GM23338 (cell line): Measurements from ENCODE around the gene RAB40B.

Source experiments
- CREB1 ChIP-seq: fragments of 250-450 bp; sonication (Bioruptor Pico); IDR thresholded peaks from 2 replicates; pipeline ENCODE4 v1.5.0; 2020; ENCODE audit warnings: low read depth, mild to moderate bottlenecking, moderate library complexity
- CTCF ChIP-seq, 2 experiments: fragments of 200-600 bp in 1 of 2; sonication (generic) in 1 of 2; conservative IDR thresholded peaks; 2 replicates each; pipeline versions ENCODE4 v1.5.1 to v1.6.1; 2016 to 2017; ENCODE audit warnings: antibody characterized with exemption in 2 of 2, low read depth in 2 of 2, mild to moderate bottlenecking in 2 of 2, moderate library complexity in 1 of 2
- ETS1 ChIP-seq: IDR thresholded peaks from 2 replicates; pipeline ENCODE4 v1.6.1; 2016; ENCODE audit warnings: antibody characterized with exemption
- EZH2 ChIP-seq: fragments of 200-600 bp; sonication (generic); IDR thresholded peaks from one replicate; pipeline ENCODE4 v1.8.0; 2017; ENCODE audit warnings: antibody characterized with exemption, mild to moderate bottlenecking, low read depth; ENCODE audit not compliant: unreplicated experiment
- EZH2phosphoT487 ChIP-seq: fragments of 200-600 bp; sonication (generic); IDR thresholded peaks from one replicate; pipeline ENCODE4 v1.8.1; 2018; ENCODE audit warnings: antibody characterized with exemption; ENCODE audit not compliant: unreplicated experiment
- JUNB ChIP-seq: IDR thresholded peaks from one replicate; pipeline ENCODE4 v1.6.1; 2016; ENCODE audit warnings: antibody characterized with exemption; ENCODE audit not compliant: unreplicated experiment
- POLR2AphosphoS5 ChIP-seq: IDR thresholded peaks from 2 replicates; pipeline ENCODE4 v1.6.1; 2016; ENCODE audit warnings: antibody characterized with exemption, low read depth
- REST ChIP-seq: IDR thresholded peaks from one replicate; pipeline ENCODE4 v1.6.1; 2018; ENCODE audit warnings: antibody characterized with exemption; ENCODE audit not compliant: unreplicated experiment

GRCh38 chr17:82613283-82614094, 85.0 kb downstream of the RAB40B start:
- TF ChIP-seq CTCF (conservative IDR thresholded peaks at IDR 0.05; ENCODE audit: low read depth in 2 of 2): 0 out of 4 replicates have a peak, but pooled peaks of 1 of the 2 experiments have one; percentile 15
- no peak for TF ChIP-seq EZH2phosphoT487
- TF ChIP-seq REST: no peak
- no peak for TF ChIP-seq ETS1
- TF ChIP-seq EZH2: no peak
- no peak for TF ChIP-seq CREB1 (CRISPR knock-in tag)
- no peak for TF ChIP-seq POLR2AphosphoS5
- no peak for TF ChIP-seq JUNB
